Measurements from ENCODE around the gene PAXX.

The PAXX gene

GRCh38 chr9:137034709-137035506 lies 42.7 kb downstream of the PAXX start:
- peak; percentile 59 to 85 for DNase-seq

GRCh38 chr9:137035507-137035834 lies 43.2 kb downstream of the PAXX start:
- no peak for DNase-seq

GRCh38 chr9:137035937-137036336 lies 43.7 kb downstream of the PAXX start:
- no peak for DNase-seq

GRCh38 chr9:137037035-137037434 lies 44.8 kb downstream of the PAXX start:
- DNase-seq = no peak

- DNase-seq = no peak
Measured at GRCh38 chr9:137037483-137037882, 45.3 kb downstream of the PAXX start.

- DNase-seq = no peak
Measured at GRCh38 chr9:137038916-137039315, 46.7 kb downstream of the PAXX start.

GRCh38 chr9:137039611-137040366 lies 47.6 kb downstream of the PAXX start:
- no peak for DNase-seq

- DNase-seq = no peak
Measured at GRCh38 chr9:137040568-137040967, 48.3 kb downstream of the PAXX start.

GRCh38 chr9:137041124-137041523 lies 48.9 kb downstream of the PAXX start:
- no peak for DNase-seq

- DNase-seq = no peak
Measured at GRCh38 chr9:137042751-137043727, 50.8 kb downstream of the PAXX start.
